Measurements from ENCODE around the gene DPM2. TPM values are rescaled to one million over a fixed set of nuclear protein-coding genes. Genes with fewer than 3 reads are reported as not detected.
A peak's percentile ranks its signal among the peaks of the same experiment; 100 is the strongest.

The DPM2 gene
- total RNA-seq, 2 experiments from 2014 or later: 44.1 to 46.6 TPM

- DNase-seq: peak; percentile 59
Measured at GRCh38 chr9:127979333-127980059, 41.8 kb upstream of the DPM2 start.

GRCh38 chr9:127979015-127979332, 41.3 kb upstream of the DPM2 start:
- ChIA-PET POLR2A (interaction anchor here (0.7 to 2.6 kb wide), 4 partner anchors 9 to 47 kb away, joined by 3 to 13 read pairs (median 8); no protein-coding TSS in a partner anchor), CTCF (interaction anchor here (0.7 to 8.1 kb wide), 12 partner anchors 9 to 250 kb away, joined by 3 to 55 read pairs (median 4); no protein-coding TSS in a partner anchor)
- Mint-ChIP-seq H3K4me3 (peak overlapping the region; percentile 97), H3K4me1 (peaks cover 60% of the 10 kb centered on the region), H3K9me3 (ENCODE audit: low read depth) (no peaks in the 10 kb centered on the region), H3K36me3 (ENCODE audit: low read depth) (peaks cover 24% of the 10 kb centered on the region), H3K27me3 (no peaks in the 10 kb centered on the region), H3K27ac (peak overlapping the region; percentile 87)
- ATAC-seq: no peak
- DNase-seq: no peak
- intact Hi-C loops (cut with DNase I, micrococcal nuclease): loop anchor here in 1 of 2 experiments (1.0 to 2.0 kb wide), 3 partner anchors 9 to 48 kb away; no protein-coding TSS in a partner anchor

More at GRCh38 chr9:127979333-127980059, 41.8 kb upstream of the DPM2 start:
- peak overlapping the region; percentile 97 for H3K4me3 Mint-ChIP-seq
- H3K9me3 Mint-ChIP-seq (ENCODE audit: low read depth): no peaks in the 10 kb centered on the region
- H3K27ac Mint-ChIP-seq: peak overlapping the region; percentile 87
- peaks cover 23% of the 10 kb centered on the region for H3K36me3 Mint-ChIP-seq (ENCODE audit: low read depth)
- no peaks in the 10 kb centered on the region for H3K27me3 Mint-ChIP-seq
- H3K4me1 Mint-ChIP-seq: peaks cover 56% of the 10 kb centered on the region
- intact Hi-C loops (cut with DNase I, micrococcal nuclease): loop anchor here (1.0 to 10.0 kb wide), 8 partner anchors 9 to 755 kb away; partner anchors contain the start of genes CDK9 (in 1 of the 2) and SPTAN1 (in 1 of the 2)
- ATAC-seq: no peak
- POLR2A ChIA-PET: interaction anchor here (1.1 to 2.6 kb wide), 3 partner anchors 9 to 47 kb away, joined by 8 to 13 read pairs (median 9); no protein-coding TSS in a partner anchor
- CTCF ChIA-PET: interaction anchor here (0.7 to 8.1 kb wide), 13 partner anchors 9 to 250 kb away, joined by 3 to 55 read pairs (median 4); no protein-coding TSS in a partner anchor

GRCh38 chr9:127977884-127978647, 40.4 kb upstream of the DPM2 start:
- intact Hi-C loops (cut with DNase I, micrococcal nuclease): loop anchor here in 1 of 2 experiments (2.0 kb wide), 2 partner anchors 13 to 49 kb away; no protein-coding TSS in a partner anchor
- Mint-ChIP-seq H3K9me3 (ENCODE audit: low read depth) (no peaks in the 10 kb centered on the region), H3K4me3 (peak overlapping the region; percentile 97), H3K36me3 (ENCODE audit: low read depth) (peaks cover 24% of the 10 kb centered on the region), H3K27ac (peak overlapping the region; percentile 89), H3K4me1 (peaks cover 60% of the 10 kb centered on the region), H3K27me3 (no peaks in the 10 kb centered on the region)
- ATAC-seq (peak; percentile 4), DNase-seq (peak; percentile 64)
- CTCF ChIA-PET: interaction anchor here (0.6 to 8.1 kb wide), 12 partner anchors 8 to 140 kb away, joined by 3 to 55 read pairs (median 4); no protein-coding TSS in a partner anchor
- POLR2A ChIA-PET: interaction anchor here (0.5 to 2.6 kb wide), 7 partner anchors 8 to 93 kb away, joined by 3 to 13 read pairs (median 4); no protein-coding TSS in a partner anchor

- peaks cover 22% of the 10 kb centered on the region for H3K36me3 Mint-ChIP-seq (ENCODE audit: low read depth)
- H3K4me1 Mint-ChIP-seq: peaks cover 60% of the 10 kb centered on the region
- DNase-seq (peak; percentile 61), ATAC-seq (peak; percentile 15)
- H3K27me3 Mint-ChIP-seq: no peaks in the 10 kb centered on the region
- intact Hi-C loops (cut with DNase I, micrococcal nuclease): no loop called here
- peak overlapping the region; percentile 89 for H3K27ac Mint-ChIP-seq
- POLR2A ChIA-PET: interaction anchor here (0.5 to 2.6 kb wide), 8 partner anchors 18 to 94 kb away, joined by 3 to 13 read pairs (median 4); no protein-coding TSS in a partner anchor
- peak overlapping the region; percentile 97 for H3K4me3 Mint-ChIP-seq
- no peaks in the 10 kb centered on the region for H3K9me3 Mint-ChIP-seq (ENCODE audit: low read depth)
- CTCF ChIA-PET: interaction anchor here (0.6 to 8.1 kb wide), 13 partner anchors 14 to 141 kb away, joined by 3 to 55 read pairs (median 4); no protein-coding TSS in a partner anchor
Measured at GRCh38 chr9:127977009-127977883, 39.6 kb upstream of the DPM2 start.

- POLR2A ChIA-PET: interaction anchor here (0.5 to 1.9 kb wide), 6 partner anchors 17 to 129 kb away, joined by 3 to 8 read pairs (median 4); no protein-coding TSS in a partner anchor
- no peak for ATAC-seq
Measured at GRCh38 chr9:127976498-127976897, 38.8 kb upstream of the DPM2 start.

GRCh38 chr9:127975376-127976315, 38.0 kb upstream of the DPM2 start:
- ChIA-PET CTCF (interaction anchor here (0.6 to 8.1 kb wide), 12 partner anchors 8 to 153 kb away, joined by 3 to 55 read pairs (median 4); no protein-coding TSS in a partner anchor), POLR2A (interaction anchor here (0.6 to 1.3 kb wide), 4 partner anchors 11 to 130 kb away, joined by 3 to 8 read pairs (median 4); no protein-coding TSS in a partner anchor)
- H3K4me1 Mint-ChIP-seq: peaks cover 68% of the 10 kb centered on the region
- no peaks in the 10 kb centered on the region for H3K27me3 Mint-ChIP-seq
- H3K9me3 Mint-ChIP-seq (ENCODE audit: low read depth): no peaks in the 10 kb centered on the region
- peak overlapping the region; percentile 97 for H3K4me3 Mint-ChIP-seq
- ATAC-seq: no peak
- peaks cover 23% of the 10 kb centered on the region for H3K36me3 Mint-ChIP-seq (ENCODE audit: low read depth)
- intact Hi-C loops (cut with DNase I, micrococcal nuclease): no loop called here
- peak overlapping the region; percentile 89 for H3K27ac Mint-ChIP-seq
- DNase-seq: no peak

More at GRCh38 chr9:127976498-127976897, 38.8 kb upstream of the DPM2 start:
- no peak for DNase-seq
- H3K4me1 Mint-ChIP-seq: peaks cover 61% of the 10 kb centered on the region
- CTCF ChIA-PET: interaction anchor here (0.7 to 8.1 kb wide), 7 partner anchors 14 to 124 kb away, joined by 3 to 55 read pairs (median 5); no protein-coding TSS in a partner anchor
- no peaks in the 10 kb centered on the region for H3K27me3 Mint-ChIP-seq
- peak overlapping the region; percentile 97 for H3K4me3 Mint-ChIP-seq
- peak overlapping the region; percentile 89 for H3K27ac Mint-ChIP-seq
- H3K36me3 Mint-ChIP-seq (ENCODE audit: low read depth): peaks cover 23% of the 10 kb centered on the region
- no peaks in the 10 kb centered on the region for H3K9me3 Mint-ChIP-seq (ENCODE audit: low read depth)
- intact Hi-C loops (cut with DNase I, micrococcal nuclease): no loop called here

GRCh38 chr9:127974769-127975261, 37.2 kb upstream of the DPM2 start:
- Mint-ChIP-seq H3K4me3 (peak overlapping the region; percentile 97), H3K9me3 (ENCODE audit: low read depth) (no peaks in the 10 kb centered on the region), H3K4me1 (peaks cover 77% of the 10 kb centered on the region), H3K27ac (peak overlapping the region; percentile 96), H3K36me3 (ENCODE audit: low read depth) (peaks cover 24% of the 10 kb centered on the region), H3K27me3 (no peaks in the 10 kb centered on the region)
- POLR2A ChIA-PET: interaction anchor here (0.8 to 1.2 kb wide), 2 partner anchors 10 to 29 kb away, joined by 3 to 5 read pairs; no protein-coding TSS in a partner anchor
- intact Hi-C loops (cut with DNase I, micrococcal nuclease): loop anchor here in 1 of 2 experiments (5.0 kb wide), 1 partner anchor 38 kb away; the partner anchor contains the start of gene DPM2
- CTCF ChIA-PET: interaction anchor here (1.0 to 8.1 kb wide), 8 partner anchors 8 to 59 kb away, joined by 3 to 55 read pairs (median 4); no protein-coding TSS in a partner anchor
- ATAC-seq (no peak), DNase-seq (peak; percentile 17)

GRCh38 chr9:127974001-127974768, 36.5 kb upstream of the DPM2 start:
- H3K4me3 Mint-ChIP-seq: peak overlapping the region; percentile 97
- H3K9me3 Mint-ChIP-seq (ENCODE audit: low read depth): no peaks in the 10 kb centered on the region
- peaks cover 30% of the 10 kb centered on the region for H3K36me3 Mint-ChIP-seq (ENCODE audit: low read depth)
- no peaks in the 10 kb centered on the region for H3K27me3 Mint-ChIP-seq
- ATAC-seq: no peak
- peaks cover 83% of the 10 kb centered on the region for H3K4me1 Mint-ChIP-seq
- peak; percentile 30 for DNase-seq
- ChIA-PET CTCF (interaction anchor here (1.0 to 8.1 kb wide), 9 partner anchors 9 to 60 kb away, joined by 3 to 55 read pairs (median 4); no protein-coding TSS in a partner anchor), POLR2A (interaction anchor here (0.8 kb wide), 1 partner anchor 28 kb away, joined by 3 read pairs; no protein-coding TSS in a partner anchor)
- intact Hi-C loops (cut with DNase I, micrococcal nuclease): loop anchor here in 1 of 2 experiments (5.0 kb wide), 1 partner anchor 37 kb away; the partner anchor contains the start of gene DPM2
- H3K27ac Mint-ChIP-seq: peak overlapping the region; percentile 96
